ENCODE results near the gene HTRA3.
"Not testable (repeated sequence)": the region's sequence is repeated elsewhere in the genome, so short reads cannot be mapped to it uniquely, and the experiment has no call there.

Gene HTRA3

DNA sequence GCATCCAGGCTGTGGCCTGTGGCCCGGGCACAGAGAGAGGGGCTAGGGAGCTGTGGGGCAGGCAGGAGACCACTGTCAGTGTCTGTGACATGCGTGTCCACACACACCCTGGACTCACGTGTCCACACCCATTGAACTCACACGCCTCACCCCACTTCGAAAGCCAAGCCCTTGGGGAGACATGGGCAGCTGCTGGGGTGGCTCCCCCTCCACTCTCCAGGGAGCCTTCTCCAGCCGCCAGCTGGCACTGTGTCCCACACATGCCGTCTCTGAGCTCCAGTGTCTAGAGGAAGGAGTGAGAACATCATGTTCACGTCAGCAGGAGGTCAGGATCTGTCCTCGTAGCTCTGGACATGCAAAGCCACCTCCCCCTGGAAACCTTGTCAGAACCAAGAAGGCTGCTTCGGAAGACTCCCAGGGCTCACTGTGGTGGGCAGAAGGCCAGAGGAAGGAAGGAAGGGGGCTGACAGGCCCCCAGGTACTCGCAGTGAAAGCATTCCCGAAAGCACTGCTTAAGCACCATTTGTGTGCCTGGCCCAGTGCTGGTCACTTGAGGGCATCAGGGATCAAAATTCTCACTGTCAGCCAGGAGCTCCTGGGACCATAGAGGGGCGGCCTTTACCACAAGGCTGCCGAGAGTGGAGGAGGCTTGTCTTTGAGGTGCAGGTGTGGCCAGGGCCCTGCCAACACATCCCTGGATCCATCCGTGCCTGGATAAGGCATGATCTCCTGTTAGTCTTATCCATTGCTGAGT, 61.4 kb downstream of the HTRA3 start:
- DNase-seq: no peak

DNA sequence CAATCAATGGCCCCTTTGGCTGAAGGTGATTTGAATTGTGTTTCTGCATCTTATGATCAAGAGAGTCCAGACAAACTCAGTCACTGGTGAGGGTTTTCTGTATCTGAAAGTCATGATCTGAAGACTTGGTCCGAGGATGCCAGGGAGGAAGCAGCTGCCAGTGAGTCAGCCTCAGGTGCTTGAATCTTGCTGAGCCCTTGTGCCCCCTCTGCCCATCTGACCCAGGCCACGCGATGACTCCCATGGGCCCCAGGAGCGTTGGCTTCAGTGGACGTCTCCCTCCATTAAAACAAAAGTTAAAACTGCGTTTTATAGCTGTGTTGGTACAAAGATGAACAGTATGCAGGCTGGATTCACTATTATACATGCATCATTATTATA, 62.0 kb downstream of the HTRA3 start:
- no peak for DNase-seq

DNA sequence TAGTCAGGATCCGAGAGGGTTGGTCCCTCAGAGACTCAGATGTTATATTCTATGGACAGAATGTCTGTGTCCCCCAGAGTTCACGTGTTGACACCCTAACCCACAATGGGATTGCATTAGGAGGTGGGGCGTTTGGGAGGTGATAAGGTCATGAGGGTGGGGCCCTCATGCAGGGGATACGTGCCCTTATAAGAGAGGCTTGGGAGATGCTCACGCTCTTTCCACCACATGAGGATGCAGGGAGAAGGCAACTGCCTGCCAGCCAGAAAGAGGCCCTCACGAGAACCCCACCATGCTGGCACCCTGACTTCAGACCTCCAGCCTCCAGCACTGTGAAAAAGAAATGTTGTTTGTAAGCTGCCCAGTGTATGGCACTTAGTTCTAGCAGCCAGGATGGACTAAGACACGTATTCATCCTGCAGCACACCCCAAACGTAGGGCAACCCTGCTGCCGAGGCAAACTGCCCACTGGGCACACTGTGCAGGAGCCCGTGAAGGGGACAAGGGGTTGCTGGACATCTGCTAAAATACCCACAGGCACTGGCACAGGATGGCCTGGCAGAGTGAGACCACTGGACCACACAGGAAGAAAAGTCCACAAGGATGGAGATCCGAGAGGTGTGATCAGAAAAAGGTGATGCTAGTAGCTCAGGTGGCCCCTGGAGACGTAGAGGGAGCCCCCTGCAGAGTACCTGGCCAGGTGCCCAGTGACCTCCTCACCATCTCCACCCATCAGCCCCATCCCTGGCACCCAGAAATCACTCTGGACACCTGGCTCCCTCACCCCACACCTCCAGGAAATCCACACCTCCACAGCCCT, 62.7 kb downstream of the HTRA3 start:
- DNase-seq: no peak

DNA sequence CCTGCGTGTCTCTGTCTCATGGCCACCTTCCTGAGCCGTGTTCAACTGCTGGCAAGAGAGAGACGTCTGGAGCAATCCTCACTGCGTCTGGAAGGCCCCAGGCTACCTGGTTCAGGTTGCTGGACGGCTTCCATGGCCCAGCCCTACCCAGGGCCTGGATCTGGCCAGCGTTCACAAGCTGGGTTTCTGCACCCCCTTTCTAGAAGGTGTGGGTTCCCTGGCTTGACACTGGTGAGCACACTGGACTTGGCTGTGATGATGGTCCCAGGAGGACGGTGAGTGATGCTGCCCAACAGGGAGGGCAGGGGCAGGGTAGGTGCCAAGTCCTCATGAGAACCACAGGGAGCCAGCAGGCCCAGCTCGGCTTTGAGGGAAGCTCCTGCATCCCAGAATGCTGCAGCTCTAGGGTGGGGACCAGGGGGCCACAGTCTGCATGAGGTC, 63.4 kb downstream of the HTRA3 start:
- DNase-seq: no peak

DNA sequence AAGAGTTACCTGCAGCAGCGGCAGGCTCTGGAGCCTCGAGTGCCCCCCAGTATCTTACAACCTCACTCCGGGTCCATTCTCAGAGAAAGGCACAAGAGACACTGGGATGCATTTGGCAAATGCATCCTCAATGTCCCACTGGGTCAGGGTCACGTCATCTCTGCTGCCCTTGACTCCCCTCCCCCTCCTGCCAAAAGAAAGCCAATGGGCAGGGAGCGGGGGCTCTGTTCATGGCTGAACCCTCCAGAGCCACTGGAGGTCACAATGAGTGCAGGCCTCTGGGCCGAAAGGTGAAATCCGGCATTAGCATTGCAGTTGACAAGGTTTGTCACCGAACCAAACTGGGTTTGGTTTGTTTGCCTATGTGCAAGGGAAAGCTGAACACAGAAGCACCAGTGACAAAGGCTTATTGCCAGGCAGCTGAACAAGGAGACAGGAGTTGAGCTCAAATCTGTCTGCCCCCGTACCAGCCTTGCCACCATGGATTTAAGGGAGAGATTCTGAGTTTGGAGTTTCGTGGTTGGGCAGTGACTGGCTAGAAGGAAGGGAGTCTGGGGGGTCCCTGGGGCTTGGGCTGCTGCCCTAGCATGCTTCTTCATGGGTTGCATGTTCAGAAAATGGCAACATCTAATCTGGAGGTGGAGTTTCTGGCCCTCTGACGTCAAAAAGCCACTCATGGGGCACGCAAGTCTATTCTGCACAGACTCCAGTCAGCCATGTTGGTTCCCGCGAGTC, 64.3 kb downstream of the HTRA3 start:
- no peak for DNase-seq

DNA sequence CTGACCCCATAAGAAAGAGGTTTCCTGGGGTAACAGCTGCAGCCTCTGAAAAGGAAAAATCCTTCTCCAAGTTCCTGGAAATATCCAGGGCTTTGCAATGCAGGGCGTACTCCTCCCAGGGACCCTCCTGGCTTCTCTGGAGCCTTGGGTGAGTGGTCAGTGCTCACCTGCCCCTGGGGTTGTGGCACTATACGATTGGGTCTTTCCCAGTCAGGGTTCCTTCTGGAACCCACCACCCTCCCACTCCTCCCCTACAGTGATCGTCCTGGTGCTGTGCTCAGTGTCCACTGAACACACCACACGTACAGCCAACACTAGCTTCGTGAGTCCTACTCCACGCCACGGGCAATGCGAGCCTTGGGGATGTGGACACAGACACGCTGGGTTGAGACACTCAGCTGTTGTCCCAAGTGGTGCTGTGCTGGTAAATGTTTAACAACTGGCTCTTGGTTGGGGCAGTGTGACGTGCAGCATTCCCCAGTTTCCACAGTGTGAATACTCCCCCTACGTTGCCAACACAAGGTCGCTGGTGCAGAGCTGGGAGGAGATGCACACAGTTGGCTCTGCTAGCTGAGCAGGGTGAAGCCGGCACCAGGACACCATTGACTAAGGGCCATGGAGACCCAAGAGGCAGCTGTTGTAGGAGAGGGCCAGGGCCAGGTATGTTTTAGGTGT, 65.4 kb downstream of the HTRA3 start:
- DNase-seq: no peak

DNA sequence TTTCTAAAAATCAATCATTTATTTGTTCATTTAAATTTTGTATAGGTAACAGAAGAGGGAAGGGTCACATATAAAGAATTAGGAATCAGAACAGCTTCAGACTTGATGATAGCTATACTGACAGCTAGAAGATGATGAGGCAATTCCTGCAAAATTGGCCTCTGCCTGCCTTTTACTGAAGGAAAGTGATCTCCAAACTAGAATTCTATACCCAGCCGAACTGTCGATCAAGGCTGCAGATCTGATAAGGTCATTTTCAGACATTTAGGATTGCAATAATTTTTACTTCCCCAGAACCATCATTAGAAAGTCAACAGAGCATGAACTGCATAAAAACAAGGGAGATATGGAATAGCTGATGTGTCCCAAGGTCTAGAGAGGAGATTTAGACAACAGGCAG, 66.3 kb downstream of the HTRA3 start:
- no peak for DNase-seq

DNA sequence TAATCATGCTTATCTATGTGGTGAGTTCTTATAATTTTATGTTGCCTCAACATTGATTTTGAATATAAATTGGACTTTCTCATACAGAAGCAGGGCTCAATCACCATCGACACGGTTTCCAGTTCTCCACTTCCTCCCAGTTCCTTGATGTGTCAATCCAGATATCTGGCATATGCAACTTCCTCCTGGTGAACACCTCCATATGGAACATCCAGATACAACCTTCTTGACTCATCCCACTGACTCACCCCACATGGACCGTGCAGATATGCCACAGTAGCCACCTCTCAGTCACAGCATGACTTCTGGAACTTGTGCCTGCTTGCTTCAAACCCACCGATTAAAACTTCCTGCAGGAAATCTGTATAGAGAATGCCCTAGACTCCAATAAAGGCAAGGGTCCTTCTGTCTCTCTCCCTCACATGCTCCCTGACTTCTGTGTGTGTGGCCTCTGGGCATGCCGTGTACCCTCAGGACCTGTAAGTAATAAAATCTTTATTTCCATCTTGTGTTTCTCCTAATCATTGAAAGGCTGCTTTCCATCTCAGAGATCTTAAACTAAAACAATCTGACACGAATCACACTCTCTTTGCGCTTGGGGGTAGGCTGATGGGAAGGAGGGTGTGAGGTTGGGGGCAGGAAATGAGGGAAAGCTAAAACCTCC, 67.0 kb downstream of the HTRA3 start:
- DNase-seq: peak; percentile 47

DNA sequence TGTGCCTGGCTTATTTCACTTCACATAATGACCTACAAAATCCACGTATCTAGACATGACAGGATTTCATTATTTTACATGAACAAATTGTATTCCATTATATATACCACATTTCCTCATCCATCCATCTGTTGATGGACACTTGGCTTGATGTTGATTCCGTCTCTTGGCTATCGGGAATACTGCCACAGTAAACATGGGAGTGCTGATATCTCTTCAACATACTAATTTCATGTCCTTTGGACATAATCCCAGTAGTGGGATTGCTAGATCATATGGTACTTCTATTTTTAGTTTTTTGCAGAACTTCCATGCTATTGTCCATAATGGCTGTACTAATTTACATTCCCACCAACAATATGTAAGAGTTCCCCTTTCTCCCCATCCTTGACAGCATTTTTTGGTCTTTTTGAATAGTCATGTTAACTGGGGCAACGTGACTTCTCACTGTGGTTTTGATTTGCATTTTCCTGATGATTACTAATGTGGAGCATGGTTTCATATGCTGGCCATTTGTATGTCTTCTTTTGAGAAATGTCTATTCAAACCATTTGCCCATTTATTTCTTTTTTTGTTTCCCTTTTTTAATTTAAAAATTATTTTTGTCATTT, 68.9 kb downstream of the HTRA3 start:
- DNase-seq: no peak

DNA sequence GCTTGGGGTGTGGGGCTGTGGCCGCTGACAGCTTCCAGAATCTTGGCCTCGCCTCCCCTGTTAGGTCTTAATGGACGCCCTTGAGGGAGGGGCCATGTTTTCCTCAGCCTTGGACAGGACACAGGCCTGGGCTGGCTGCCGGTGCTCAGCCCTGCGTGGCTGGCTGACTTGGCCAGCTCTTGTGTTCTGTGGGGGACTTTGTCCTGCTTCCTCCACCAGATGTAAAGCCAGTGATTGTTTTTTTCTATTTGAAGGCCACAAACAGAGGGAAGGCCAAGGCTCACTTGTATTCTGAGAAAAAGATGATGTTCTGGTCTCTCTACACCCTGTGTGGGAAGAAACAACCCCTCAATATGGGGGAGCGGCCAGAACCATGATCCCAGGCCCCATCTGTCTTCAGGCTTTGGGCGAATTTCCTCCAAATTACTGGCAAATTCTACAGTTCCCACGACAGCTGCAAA, 71.3 kb downstream of the HTRA3 start:
- no peak for DNase-seq

DNA sequence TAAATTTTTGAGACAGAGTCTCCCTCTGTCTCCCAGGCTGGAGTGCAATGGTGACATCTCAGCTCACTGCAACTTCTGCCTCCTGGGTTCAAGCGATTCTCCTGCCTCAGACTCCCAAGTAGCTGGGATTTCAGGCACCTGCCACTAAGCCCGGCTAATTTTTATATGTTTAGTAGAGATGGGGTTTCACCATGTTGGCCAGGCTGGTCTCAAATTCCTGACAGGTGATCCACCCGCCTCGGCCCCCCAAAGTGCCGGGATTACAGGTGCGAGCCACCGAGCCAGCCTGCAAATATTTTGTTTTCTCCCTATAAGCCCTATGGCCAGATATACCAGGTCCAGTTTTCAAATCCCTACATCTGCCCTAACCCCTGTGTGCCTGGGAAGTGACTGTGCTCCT, 71.7 kb downstream of the HTRA3 start:
- DNase-seq: not testable (repeated sequence)

DNA sequence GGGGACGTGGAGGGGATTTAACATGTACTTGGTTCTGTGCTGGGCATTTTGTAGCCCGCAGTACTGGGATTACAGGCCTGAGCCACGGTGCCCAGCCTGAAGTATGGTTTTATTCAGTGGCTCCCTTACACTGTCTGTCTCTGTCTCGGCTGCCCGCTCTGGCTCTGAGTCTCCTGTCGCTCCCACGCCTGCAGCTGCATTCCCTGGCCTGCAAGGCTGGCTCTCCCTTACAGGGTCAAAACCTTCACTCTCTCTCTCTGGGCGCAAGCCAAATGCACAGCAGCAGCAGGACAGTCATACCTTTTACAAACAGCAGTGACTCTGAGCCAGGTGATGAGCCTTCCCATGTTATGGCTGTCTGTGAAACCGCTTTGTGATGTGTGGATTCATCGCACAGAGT, 72.1 kb downstream of the HTRA3 start:
- no peak for DNase-seq

DNA sequence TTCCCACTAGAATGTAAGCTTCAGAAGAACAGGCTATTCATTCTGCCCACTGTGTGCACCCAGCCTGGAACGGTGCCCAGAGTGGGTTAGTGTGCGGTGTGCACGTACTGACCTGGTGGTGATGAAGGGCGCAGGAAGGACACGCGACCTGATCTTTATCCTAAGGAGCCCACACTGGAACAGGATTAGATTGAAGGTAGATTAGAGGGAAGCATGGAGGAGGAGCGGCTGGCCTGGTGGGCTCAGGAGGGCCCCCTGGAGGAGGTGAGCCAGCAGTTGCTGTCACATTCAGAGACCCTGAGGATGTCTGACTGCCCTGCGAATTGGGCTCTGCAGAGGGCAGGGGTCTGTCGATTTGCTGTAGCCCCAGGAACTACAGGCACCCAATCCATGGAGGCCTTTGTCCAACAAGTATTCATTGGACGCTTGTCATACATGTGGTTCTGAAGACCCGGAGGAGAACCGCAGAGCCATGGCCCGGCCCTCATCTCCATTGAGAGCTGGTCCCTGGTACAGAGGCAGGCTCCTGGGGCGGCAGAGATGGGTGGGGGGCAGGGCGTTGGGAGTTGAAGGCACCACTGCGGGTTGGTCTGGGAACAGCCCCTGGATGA, 73.2 kb downstream of the HTRA3 start:
- DNase-seq: no peak

DNA sequence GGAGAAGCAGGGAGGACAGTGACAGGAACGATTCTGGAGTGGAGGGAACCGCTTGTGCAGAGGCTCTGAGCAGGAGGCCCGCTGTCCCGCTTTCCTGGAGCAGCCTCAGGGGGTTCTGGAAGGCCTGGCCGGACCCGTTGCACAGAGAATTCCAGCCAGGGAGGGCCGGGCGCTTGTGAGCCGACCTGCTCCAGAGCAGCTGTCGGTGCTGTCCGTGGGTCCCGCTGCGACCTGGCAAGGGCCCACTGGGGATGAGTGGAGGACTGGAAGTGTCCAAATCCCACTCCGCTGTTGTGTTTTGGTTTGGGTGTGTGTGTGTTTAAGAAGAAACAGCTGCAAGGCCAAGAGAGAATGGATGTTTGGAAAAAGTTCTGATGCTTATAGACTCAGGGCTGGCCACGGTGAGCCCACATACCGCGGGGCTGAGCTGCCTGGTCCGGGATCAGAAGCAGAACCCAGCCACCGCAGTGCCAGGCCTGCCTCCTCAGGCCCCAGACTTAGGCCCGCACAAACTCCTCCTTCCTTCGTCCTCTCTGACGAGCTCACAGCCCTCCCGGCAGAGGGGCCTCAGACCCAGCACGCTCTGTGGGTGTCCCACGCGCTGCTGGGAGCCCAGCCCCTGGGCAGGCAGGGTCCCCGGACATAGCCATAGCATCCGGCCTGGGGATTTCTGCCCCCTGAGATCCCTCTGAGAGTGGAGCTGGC, 73.9 kb downstream of the HTRA3 start:
- DNase-seq: no peak

DNA sequence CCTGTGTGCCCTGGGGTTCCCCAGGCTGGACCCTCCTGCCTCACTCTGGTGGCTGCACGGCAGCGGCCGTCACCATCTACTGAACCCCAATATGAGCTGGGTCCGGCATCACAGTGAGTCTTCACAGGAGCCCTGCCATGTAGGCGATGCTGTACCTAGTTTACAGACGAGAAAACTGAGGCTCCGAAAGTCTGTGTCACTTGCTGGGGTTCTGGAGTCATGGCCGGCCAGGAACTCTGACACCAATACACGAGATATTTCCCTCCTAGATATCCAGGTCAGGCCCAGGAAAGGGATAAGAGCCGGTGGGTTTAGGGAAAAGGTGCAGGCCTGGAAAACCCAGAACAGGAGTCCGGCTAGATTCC, 74.4 kb downstream of the HTRA3 start:
- no peak for DNase-seq

DNA sequence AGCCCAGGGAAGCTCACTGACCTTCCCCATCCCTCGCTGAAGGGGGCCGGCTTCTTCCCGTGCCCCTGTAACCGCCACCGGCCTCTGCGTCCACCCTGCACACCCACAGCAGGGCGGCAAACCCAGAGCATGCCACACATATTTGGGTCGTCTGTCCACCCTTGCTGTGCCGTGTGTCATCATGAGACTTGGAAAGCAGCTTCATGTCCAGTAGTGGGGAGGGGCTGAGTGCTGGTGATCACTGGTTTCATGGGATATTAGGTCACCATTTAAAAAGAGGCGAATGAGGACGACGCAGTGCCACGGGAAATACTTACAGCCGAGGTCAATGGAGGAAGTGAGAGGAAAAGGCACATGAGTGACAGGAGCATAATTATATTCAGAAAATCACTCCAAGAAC, 74.8 kb downstream of the HTRA3 start:
- peak; percentile 26 for DNase-seq

DNA sequence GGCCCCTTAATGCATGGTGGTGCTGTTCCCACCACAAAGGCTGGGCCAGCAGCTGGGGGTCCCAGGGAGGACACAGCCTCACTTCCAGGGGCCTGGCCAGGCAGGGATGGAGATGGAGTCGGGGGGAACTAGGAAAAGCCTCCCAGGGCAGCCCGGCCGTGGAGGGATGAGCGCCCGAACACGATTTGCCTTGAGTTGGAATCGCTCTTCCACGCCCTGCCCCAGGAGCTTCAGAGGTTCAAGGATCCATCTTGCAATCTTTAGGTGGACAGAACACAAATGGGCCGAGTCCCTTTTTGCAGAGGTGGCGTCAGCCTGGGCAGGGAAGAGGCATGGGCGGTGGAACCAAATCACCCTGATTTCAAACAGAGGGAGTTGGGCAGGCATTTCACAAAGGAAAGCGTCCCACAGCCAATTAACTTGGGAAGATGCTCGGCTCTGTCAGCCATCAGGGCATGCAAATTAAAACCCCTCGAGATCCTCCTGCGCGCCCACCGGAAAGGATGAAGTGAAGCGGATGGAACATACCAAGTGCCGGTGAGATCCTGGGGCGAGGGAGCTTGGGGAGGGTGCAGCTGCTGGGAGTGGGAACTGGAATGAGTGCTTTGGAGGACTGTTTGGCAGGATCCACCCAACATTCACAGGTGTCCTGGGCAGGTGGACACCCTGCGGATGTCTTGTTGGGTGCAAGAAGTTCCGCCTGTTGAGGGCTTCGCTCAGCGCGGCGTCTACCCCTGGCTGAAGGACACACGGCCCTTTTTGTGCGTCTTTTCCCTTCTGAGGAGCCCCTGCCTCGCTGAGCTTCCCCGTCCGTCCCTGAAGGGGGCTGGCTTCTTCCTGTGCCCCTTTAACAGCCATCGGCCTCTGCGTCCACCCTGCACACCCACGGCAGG, 75.7 kb downstream of the HTRA3 start:
- no peak for DNase-seq

DNA sequence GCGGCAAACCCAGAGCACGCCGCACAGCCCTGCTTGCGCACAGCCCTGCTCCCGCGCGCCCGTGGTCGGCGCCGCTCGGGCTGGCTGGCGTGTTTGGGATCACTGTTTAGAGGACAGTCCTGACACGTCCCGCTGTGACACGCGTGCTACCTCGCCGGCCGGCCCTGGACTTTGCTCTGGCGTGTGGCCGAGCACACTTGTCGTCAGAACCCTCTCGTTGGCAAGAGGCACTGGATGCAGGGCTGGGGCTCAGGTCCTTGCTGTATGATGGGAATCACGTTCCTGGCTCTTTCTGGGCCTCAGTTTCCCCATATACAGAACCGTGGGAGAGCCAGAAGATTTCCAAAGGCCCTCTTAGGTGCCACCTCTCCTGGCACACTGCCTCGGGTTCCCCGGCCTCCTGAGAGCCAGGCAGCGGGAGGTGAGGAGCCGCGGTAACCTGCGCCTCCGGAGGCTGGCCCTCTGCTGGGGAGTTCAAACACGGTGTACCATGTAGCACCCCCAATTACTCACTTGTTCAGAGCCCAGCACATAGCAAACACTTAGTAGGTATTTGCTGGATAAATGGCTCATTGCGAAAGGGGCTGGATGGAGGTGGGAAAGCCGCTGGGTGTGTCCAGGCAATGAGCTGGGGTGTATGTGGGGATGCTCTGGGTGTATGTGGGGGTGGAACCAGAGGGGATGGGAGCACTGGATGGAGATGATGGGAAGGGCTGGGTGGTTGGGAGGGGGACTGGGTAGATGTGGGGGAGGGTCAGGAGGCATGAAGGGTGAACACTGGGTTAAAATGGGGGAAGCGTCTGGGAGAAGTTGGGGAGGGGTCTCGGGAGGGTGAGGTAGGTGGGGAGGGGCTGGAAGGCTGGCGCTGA, 76.6 kb downstream of the HTRA3 start:
- no peak for DNase-seq
